Raji (cell line): ENCODE results near the gene MARCKS.

Experiments
- POLR2A ChIP-seq: IDR thresholded peaks from 2 replicates; pipeline ENCODE4 v1.6.1; 2011; ENCODE audit warnings: low read depth, low read length, control low read depth; ENCODE audit not compliant: insufficient read depth

MARCKS gene

DNA sequence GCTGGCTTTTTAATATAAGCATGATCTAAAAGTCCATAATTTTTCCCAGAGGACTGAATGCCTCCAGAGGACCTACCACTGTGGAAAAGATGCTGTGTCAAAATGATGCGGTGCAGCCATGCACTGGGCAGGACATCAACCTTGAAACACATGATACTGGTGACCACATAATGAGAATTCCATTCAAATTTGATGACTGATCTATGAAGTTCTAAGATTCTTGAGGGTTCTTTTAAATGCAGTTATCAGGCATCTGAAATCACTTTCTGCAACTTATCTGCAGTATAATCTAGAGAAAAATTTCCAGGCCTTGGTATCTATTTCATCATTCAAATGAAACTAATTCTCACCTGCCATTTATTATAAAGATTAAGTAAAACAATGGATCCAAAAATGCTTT, 15.0 kb upstream of the MARCKS start:
- no peak for TF ChIP-seq POLR2A

DNA sequence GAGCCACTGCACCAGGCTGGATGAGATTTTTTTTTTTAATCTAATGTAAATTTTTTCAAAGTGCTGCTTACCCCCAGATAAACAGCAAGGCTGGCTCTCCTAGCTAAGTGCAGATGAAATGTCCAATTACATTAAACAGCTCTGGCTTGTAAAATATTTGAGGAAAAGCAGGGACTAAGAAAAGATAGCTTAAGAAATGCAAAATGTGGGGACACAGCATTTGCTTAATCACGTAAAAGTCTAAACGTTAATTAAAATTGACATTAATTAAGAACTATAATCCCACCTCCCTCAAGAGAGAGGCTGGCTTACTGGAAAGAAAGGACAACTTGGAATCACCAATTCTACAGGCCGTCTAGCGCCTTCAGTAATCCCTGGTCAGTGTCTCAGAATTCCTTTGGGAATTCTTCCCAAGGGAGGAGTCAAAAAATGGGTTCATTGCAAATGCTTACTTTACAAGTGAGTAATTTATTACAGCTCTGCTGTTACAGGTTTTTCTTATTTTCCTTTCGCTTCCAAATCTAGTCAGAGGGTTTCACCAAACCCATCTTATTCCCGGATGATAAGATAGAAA, 13.6 kb upstream of the MARCKS start:
- TF ChIP-seq POLR2A, result no peak

DNA sequence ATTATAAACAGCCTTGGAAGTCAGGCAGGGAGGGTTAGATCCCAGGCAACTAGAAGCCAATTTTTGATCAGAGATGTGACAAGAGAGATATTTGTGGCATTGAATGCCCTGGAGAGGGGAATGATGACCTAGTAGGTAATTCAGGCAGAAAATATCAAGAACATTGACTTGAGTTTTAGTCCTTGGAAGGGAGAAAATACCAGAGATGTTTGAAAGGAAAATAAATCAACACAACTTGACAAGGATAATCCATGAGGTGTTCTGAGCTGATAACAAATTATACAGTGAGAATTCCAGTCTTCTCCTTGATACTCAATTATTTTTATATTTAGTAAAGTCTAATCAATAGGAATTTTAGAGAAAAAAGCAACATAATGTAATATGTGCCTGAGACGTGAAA, 10.6 kb upstream of the MARCKS start:
- no peak for TF ChIP-seq POLR2A

- TF ChIP-seq POLR2A, result no peak
These were observed 9.7 kb upstream of the MARCKS start for GRCh38 chr6:113847447-113847846.

- no peak for TF ChIP-seq POLR2A
These were observed 8.9 kb upstream of the MARCKS start for GRCh38 chr6:113848280-113848679.

- TF ChIP-seq POLR2A, result no peak
These were observed 8.3 kb upstream of the MARCKS start for GRCh38 chr6:113848811-113849210.

- TF ChIP-seq POLR2A, result no peak
These were observed 3.9 kb upstream of the MARCKS start for GRCh38 chr6:113853252-113853651.

GRCh38 chr6:113854531-113855499, 2.3 kb upstream of the MARCKS start:
- TF ChIP-seq POLR2A, result no peak

- TF ChIP-seq POLR2A, result no peak
These were observed 1.4 kb upstream of the MARCKS start for GRCh38 chr6:113855500-113856374.

DNA sequence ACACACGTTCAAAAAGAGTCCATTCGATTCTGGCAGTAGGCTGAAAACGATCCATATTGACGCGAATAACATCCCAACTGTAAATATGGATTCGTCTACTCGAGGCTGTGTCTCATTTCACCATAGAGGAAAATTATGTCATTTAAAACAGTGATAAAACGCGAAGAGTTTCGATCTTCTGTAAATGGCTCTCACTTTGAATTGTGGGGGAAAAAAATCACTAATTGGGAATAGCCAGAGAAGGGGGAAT, 845 bp upstream of the MARCKS start:
- TF ChIP-seq POLR2A, result no peak

DNA sequence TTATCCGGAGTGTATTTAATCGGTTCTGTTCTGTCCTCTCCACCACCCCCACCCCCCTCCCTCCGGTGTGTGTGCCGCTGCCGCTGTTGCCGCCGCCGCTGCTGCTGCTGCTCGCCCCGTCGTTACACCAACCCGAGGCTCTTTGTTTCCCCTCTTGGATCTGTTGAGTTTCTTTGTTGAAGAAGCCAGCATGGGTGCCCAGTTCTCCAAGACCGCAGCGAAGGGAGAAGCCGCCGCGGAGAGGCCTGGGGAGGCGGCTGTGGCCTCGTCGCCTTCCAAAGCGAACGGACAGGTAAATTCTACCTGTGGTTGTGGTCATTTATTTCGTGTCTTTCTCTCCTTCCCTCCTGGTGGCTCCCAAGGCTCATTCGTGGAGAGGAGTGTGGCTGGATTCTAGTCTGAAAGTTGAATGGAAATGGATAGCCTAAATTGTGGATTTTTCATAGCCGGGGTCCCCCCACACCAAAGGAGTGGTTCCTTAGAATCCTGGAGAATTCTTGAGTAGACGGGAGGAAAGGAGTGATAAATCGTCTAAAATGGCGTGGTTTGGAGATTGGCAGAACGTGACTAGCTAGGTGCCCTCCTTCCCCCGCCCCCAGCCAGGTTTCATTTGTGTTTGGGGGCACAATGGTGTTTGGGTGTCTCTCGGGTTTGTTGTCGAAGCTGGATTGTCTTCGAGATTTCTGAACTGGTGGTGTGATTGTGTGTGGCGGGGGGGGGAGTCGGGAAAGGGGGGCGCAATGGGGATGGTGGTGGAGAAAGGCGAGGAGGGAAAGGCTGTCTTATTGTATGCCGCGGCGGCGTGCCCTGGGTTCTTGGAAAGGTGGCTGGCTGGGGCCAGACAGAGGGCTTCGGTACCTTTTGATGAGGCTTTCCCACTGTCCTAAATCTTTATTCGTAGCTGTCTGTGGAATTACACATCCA, 673 bp downstream of the MARCKS start:
- no peak for TF ChIP-seq POLR2A

DNA sequence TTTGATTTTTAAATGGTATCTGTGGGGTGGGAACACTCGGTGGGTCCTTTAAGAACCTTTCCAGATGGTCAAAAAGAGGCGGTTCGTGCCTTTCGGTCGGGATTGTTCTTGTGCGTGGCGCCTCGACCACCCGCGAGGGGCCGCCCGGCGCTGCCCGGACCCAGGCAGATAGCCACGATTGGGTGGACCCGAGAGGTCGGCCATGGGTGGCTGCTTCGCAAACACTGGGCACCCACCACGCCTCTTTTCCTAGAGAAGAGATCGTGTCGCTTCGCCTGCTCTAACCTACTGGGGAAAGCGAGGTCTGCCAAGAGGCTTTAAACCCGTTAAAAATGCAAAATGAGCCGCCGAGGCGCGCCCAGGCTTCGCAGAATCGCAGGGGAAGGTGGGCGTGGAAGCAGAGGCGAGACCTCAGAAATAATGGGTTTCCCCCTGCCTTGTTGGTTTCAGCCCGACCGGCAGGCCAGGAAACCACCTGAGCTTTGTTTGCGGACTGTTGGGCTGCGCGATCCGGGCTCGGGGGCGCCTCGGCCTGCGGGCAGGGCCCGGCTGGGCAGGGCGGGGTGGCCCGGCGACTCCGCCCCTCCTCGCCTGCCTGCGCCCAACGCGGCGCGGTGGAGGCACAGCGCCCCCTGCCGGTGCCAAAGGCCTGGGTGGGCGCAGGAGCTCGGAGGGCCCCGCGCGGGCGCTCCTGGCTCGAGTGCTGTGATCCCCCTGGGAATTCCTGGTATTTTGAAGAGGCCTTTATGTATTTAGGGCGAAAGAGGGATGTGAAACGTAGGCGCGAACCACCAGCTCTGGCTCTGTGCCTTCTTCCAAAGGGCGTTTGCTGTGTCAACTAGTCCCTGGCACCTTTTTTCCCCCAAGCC, 1.6 kb downstream of the MARCKS start:
- peak; percentile 25; the same call in 1 of the 2 replicates for TF ChIP-seq POLR2A

GRCh38 chr6:113859349-113860180, 2.4 kb downstream of the MARCKS start:
- no peak for TF ChIP-seq POLR2A
